A673 (cell line): ENCODE results near the gene ABHD17A.

ENCODE experiments used
- CTCF ChIP-seq: fragments of 300-800, 200-600 bp; sonication (generic); conservative IDR thresholded peaks from 2 replicates; pipeline ENCODE4 v1.5.1; 2017; ENCODE audit warnings: low read depth, mild to moderate bottlenecking, antibody characterized with exemption, low read length, moderate library complexity, mixed read lengths
- EZH2 ChIP-seq: fragments of 200-600 bp; sonication (generic); IDR thresholded peaks from 2 replicates; pipeline ENCODE4 v1.6.1; 2017; ENCODE audit warnings: borderline replicate concordance, low read depth, mild to moderate bottlenecking, mixed read lengths, antibody characterized with exemption, low read length; ENCODE audit not compliant: poor library complexity, severe bottlenecking

GRCh38 chr19:1901940-1902404, 16.7 kb upstream of the ABHD17A start:
- TF ChIP-seq CTCF (no peak), EZH2 (no peak)
